ENCODE data around the gene BBS1.
A peak's percentile ranks its signal among the peaks of the same experiment; 100 is the strongest.
"Not testable (repeated sequence)": the region's sequence is repeated elsewhere in the genome, so short reads cannot be mapped to it uniquely, and the experiment has no call there.

Gene BBS1

GRCh38 chr11:66529069-66529468 lies 18.6 kb downstream of the BBS1 start:
- no peak for DNase-seq

DNA sequence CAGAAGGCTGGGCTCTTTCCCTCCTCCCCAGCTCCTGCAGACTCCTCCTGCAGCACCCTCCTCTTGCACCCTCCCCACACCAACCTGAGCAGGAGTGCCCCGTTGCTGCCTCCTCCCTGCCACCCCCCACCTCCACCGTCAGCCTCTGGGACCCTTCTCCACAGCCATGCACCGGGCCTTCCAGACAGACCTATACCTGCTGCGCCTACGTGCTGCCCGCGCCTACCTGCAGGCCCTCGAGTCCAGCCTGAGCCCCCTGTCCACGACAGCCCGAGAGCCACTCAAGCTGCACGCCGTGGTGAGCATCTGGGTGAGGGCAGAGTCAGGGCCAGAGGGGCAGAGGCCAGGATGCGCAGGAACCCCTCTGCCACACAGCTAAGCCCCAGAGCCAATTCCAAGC lies 19.2 kb downstream of the BBS1 start:
- no peak for DNase-seq

DNA sequence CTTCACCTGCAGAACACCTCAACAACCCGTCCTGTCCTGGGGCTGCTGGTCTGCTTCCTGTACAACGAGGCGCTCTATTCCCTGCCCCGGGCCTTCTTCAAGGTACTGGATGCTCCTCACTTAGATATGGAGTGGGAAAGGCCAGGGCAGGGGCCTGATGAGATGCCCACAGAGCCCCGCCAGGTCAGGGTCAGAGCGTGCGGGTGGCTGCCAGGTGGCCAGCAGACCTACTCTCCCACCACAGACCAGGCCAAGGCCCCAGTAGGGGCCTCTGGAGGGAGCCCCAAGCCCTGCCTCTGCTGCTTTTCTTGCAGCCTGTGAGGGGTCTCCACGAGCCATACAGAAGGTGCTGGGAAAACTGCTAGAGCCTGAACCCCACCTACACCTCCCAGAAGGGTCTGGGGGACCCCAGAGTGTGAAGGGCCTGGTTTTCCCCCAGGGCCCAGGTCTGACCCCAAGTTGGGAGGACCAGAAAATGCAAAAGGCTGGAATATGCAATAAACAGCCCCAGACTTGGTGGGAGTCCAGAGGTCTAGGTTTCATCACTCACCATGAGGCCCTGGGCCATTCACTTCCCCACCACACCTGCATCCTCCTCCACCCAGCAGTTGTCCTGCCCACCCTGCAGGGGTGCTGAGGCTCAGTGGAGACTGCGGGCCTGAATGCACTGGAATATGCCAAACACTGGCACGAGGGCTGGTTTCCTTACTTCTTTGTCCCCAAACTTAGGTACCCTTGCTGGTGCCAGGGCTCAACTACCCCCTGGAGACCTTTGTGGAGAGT lies 20.7 kb downstream of the BBS1 start:
- DNase-seq, result no peak

- no peak for DNase-seq
Measured at GRCh38 chr11:66531841-66532240, 21.4 kb downstream of the BBS1 start.

- no peak for DNase-seq
Measured at GRCh38 chr11:66532784-66533183, 22.3 kb downstream of the BBS1 start.

GRCh38 chr11:66539170-66539869 lies 28.9 kb downstream of the BBS1 start:
- no peak for DNase-seq

DNA sequence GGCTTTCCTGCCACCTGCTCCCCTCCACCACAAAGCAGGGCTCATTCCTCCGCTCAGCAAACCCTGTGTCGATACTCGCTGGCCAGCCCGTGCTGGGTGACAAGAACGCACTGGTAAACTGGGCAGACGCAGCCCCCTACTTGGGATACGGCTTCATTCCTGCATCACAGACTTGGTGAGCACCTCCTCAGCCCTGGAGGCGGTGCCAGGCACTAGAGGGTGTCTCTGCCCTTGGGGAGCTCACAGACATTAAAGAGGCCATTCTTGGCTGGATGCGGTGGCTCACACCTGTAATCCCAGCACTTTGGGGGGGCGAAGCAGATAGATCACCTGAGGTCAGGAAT lies 29.4 kb downstream of the BBS1 start:
- DNase-seq, result no peak

DNA sequence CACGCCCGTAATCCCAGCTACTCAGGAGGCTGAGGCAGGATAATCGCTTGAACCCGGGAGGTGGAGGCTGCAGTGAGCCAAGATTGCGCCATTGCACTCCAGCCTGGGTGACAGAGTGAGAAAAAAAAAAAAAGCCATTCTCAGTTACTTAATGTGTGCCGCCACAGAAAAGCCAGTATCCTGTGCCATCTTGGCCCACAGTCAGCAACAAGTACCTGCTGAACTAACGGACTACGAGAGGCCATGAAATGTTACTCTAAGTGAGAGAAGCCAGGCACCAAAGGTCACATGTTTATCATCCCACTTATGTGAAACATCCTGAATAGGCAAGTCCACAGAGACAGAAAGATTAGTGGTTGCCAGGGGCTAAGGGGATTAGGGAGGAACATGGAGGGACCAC lies 30.2 kb downstream of the BBS1 start:
- DNase-seq, result not testable (repeated sequence)

- DNase-seq, result no peak
Measured at GRCh38 chr11:66541892-66542291, 31.5 kb downstream of the BBS1 start.

DNA sequence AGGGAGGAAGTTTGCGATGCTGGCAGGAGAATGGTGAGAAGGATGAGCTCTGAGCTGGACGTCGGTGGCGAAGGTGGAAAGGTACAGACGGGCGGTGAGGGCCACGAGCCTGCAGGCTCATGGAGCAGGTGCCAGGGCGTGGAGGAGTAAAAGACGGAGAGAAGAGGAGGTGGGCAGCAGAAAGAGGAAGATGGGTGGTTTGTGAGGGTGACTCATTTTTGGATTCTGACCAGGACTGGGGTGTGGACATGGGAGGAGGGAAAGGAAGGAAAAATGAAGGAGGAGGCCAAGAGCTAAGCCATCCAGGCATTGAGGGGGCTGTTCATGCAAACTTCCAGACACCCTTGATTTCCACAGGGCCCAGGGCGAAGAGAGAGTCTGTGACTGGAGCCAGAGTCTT lies 31.9 kb downstream of the BBS1 start:
- DNase-seq, result no peak

DNA sequence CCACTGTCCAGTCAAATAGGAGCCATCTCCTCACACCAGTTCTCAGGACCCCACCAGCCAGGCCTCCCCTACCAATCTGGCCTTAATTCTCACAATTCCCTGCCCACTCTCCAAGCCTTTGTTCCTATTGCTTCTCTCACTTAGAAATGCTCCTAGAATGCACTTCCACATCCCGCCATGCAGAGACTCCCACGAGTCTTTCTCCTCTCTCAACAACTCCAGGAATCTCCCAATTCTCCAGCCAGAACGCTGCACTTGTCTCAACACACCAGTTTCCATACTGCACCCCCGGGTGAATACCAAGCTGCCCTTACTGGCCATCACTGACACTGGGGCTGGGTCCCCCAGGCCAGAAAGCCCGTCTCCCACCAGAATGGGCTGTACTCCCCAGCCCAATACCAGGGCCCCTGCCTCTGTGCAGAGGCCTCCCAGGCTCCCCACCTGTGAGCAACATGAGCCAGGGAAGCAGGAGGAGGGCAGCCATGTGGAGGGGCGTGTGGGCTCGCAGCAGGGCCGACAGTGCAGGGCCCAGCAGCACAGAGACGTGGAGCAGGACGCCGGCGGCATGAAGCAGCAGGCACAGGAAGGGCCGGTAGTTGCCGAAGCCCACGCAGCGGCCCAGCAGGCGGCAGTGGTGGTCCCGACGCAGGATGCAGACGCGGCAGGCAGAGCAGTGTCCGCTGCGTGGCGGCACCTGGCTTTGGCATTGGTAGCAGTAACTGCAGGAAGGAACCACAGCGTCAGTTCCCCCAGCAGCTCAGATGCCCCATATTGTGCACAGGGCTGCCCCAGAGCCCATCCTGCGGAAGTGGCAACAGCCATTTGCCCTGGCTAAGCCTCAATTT lies 33.0 kb downstream of the BBS1 start:
- peak; percentile 79 for DNase-seq

DNA sequence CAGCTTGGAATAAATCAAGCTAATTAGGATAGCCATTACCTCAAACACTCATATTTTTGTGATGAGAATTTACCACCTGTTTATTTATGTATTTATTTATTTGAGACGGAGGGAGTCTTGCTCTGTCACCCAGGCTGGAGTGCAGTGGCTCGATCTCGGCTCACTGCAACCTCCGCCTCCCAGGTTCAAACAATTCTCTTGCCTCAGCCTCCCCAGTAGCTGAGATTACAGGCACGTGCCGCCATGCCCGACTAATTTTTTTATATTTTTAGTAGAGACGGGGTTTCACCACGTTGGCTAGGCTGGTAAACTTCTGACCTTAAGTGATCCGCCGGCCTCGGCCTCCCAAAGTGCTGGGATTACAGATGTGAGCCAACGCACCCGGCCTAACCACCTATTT lies 34.5 kb downstream of the BBS1 start:
- not testable (repeated sequence) for DNase-seq

DNA sequence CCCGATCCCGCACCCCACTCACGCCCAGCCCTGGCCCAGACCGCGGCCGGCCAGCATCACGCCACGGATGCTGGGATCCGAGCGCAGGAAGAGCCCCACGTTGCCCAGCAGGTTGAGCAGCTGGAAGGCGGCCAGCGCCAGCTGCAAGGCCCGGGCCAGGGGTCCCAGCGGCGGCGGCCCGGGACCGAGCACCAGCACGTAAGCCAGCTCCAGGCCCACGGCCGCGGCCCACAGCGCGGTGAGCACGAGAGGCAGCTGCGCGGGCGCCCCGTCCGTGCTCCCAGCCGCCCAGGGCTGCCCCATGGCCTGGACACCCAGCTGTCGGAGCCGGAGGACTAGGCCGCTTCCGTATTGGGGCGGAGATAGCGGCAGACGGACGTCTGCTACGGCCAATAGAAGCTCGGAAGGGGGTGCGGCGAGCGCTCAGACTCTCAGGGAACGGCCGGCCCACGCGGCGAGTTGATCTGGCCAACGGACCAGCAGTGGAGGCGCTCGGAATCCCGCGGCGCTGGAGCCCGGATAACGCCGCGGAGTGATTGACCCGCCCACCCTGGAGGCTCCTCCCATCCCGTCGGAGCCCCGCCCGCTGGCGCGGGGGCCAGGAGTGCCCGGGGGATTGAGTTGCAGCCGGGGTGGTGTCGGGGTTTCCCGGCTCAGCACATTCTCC lies 35.4 kb downstream of the BBS1 start, which contains the start of gene ZDHHC24:
ZDHHC24 (minus strand) TSS at position 348 of the 667 bp plus-strand sequence; CDS start at position 303, 45 bp downstream.
- peak; percentile 95 for DNase-seq

DNA sequence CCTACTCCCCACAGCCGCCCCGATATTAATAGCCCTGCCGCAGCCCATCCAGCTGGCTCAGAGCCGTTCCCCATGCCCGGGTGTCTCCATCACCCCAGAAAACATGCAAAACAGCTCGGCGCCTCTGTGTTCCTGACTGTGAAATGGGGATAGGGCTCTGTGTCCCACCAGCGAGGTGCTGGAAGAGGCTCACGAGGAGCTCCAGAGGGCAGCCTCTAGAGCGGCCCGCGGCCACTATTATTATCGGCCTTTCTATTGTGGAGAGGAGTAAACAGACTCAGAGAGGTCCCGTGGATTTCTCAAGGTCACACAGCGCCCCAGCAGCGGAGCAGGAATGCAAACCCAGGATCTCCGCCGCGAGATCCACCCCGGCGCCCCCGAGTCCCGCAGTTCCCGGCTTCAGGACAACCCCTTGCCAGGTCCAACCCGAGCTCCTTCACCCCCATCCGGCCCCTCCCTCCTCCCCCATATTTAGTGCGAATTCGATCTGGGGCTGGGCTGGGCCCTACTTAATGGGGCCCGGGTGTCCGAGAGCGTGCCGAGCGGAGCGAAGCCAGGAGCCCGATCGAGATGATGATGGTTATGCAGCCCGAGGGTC lies 36.0 kb downstream of the BBS1 start, which contains the start of gene ACTN3:
ACTN3 (plus strand) TSS at position 536 of the 598 bp plus-strand sequence; CDS start at position 571, 35 bp downstream.
- no peak for DNase-seq

- no peak for DNase-seq
Measured at GRCh38 chr11:66546966-66547661, 36.7 kb downstream of the BBS1 start.

DNA sequence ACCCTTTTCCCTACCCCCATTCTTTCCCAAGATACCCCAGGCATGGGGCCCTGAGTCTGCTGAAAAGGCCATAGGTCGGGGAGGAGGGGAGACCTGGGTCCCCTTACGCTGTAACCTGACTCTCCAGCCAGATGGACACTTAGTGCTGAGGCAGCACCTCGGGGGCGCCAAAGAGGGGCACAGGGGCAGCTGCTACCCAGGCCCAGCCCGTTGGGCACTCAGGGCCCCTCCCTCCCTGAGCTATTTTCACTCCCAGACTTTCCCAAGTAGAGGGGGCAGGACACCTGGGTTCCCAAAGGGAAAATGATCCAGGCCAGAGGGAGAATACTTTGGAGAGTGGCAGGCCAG lies 37.2 kb downstream of the BBS1 start:
- DNase-seq, result no peak

- DNase-seq, result no peak
Measured at GRCh38 chr11:66548041-66548440, 37.6 kb downstream of the BBS1 start.

DNA sequence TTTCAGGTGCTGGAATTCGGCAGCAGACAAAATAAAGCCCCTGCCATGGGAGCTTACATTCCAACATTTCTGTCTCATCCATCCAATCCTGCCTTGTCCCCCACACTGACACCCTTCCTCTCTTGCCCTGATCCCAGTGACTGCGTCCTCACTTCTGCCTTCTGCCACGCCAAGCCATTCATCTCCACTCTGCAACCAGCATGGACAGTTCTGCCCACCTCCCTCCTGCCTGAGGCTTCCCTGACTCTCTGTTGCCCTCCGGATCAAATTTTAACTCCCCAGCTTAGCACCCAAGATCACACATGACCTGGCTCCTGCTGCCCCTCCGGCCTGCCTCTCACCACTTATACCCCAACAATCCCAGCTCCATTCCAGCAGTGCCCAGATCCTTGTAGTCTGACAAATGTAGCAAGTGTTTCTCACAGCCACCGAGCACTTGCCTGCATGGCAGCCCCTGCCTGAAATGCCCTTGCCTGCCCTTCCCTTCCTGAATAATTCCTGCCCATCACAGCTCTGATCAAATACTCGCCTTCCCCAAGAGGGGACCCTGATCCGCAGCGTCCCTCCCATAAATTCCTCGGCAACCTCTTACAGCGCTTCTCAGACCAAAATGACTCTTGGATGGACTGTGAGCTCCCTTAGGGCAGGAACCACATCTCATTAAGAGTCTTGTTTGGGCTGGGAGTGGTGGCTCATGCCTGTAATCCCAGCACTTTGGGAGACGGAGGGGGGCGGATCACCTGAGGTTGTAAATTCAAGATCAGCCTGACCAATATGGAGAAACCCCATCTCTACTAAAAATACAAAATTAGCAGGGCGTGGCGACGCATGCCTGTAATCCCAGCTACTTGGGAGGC lies 38.6 kb downstream of the BBS1 start:
- no peak for DNase-seq

GRCh38 chr11:66549696-66550095 lies 39.3 kb downstream of the BBS1 start:
- DNase-seq, result no peak

DNA sequence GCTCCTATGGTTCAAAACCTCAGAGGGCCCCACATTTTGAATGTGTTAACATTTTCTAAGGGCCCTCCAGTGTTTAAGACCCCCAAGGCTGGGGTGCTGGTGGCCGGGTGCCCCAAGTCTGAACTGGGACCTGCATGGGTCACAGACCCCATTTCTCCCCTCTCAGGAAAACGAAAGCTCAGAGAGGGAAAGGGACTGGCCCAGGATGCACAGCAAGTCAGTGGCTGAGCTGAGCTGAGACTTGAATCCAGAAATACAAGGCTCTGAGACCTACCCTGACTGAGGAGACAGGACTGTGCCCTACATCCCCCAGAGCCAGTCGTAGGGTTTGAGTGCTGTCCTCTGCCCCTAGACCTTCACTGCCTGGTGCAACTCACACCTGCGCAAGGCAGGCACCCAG lies 40.5 kb downstream of the BBS1 start:
- no peak for DNase-seq

- no peak for DNase-seq
Measured at GRCh38 chr11:66554602-66555001, 44.2 kb downstream of the BBS1 start.

All from activated CD8-positive, alpha-beta memory T cell treated with anti-CD3 and anti-CD28 coated beads, Interleukin-2, amount 50 U/mL, for 48 hours (primary cell).